Sigmoid colon (tissue), 7 donors: ENCODE results near the gene RSPH1. TPM values are rescaled to one million over a fixed set of nuclear protein-coding genes. Genes with fewer than 3 reads are reported as not detected.

ENCODE experiments used
- DNase-seq: peaks from one replicate; pipeline ENCODE4 v3.0.0-alpha.2; 2019
- H3K27ac ChIP-seq, 4 donors: fragments of 200-600 bp; sonication (generic); one replicate each; pipeline ENCODE4 v1.5.1; 2016 to 2019; ENCODE audit warnings: mild to moderate bottlenecking in 1 of 4
- H3K27me3 ChIP-seq, 3 donors: fragments of 200-600 bp; sonication (generic); one replicate each; pipeline ENCODE4 v1.5.1; 2019; ENCODE audit warnings: mild to moderate bottlenecking in 1 of 3
- H3K36me3 ChIP-seq, 4 donors: fragments of 200-600 bp; sonication (generic); one replicate each; pipeline ENCODE4 v1.5.1; 2016 to 2019
- H3K4me1 ChIP-seq, 4 donors: fragments of 200-600 bp; sonication (generic); one replicate each; pipeline ENCODE4 v1.5.1; 2017 to 2019
- H3K4me3 ChIP-seq, 4 donors: fragments of 200-600 bp; sonication (generic); one replicate each; pipeline ENCODE4 v1.5.1; 2017 to 2019; ENCODE audit warnings: mild to moderate bottlenecking in 2 of 4, moderate library complexity in 1 of 4
- H3K9me3 ChIP-seq, 4 donors: fragments of 200-600 bp in 3 of 4; sonication (generic) in 3 of 4; one replicate each; pipeline versions ENCODE4 v1.5.1 to v1.6.1; 2013 to 2019
- CTCF ChIP-seq, 4 experiments: fragments of 450-650 bp in 3 of 4; fragments of 200-600 bp in 1 of 4; IDR thresholded peaks; one replicate each; pipeline ENCODE4 v1.5.1; 2016 to 2019; ENCODE audit warnings: antibody characterized with exemption in 4 of 4, mild to moderate bottlenecking in 3 of 4, moderate library complexity in 2 of 4
- EP300 ChIP-seq, 4 donors: sonication (generic); formaldehyde crosslinking; IDR thresholded peaks; one replicate each; pipeline ENCODE4 v1.6.1; 2017; ENCODE audit warnings: antibody characterized with exemption in 4 of 4
- POLR2A ChIP-seq, 2 donors: fragments of 450-650 bp; IDR thresholded peaks; one replicate each; pipeline ENCODE4 v1.6.1; 2016; ENCODE audit warnings: antibody characterized with exemption in 2 of 2, mild to moderate bottlenecking in 2 of 2, moderate library complexity in 2 of 2
- POLR2AphosphoS5 ChIP-seq, 4 donors: sonication (generic); formaldehyde crosslinking; IDR thresholded peaks; one replicate each; pipeline ENCODE4 v1.6.1; 2017; ENCODE audit warnings: antibody characterized with exemption in 4 of 4
- WGBS, 2 donors: extraction: QIAGEN DNeasy Blood & Tissue Kit; methylation state at CpG; one replicate each; pipeline ENCODE4 v1.1.7; 2013; 5-methylcytosine and 5-hydroxymethylcytosine counted together
- intact Hi-C: fragments of 100-400 bp; cut with DNase I; formaldehyde crosslinking; loops from one replicate; pipeline ENCODE4 v1.15.1; 2023
- polyA plus RNA-seq, 3 donors: library from polyadenylated mRNA; stranded (reverse); fragments of 200-250 nt; gene quantifications; one replicate each; pipeline ENCODE4 v1.2.3, GENCODE V29; 2013
- total RNA-seq, 4 donors: library from RNA; depleted of rRNA; stranded (reverse); fragments of >200 nt; gene quantifications; one replicate each; pipeline ENCODE4 v1.1.0, GENCODE V29; 2016
- donor health status: healthy with polysubstance abuse.
- donor health status: Bipolar disorder and iron deficiency.
- donor health status: healthy.

The RSPH1 gene
- total and polyA plus RNA-seq, 7 donors = 1.2 to 13.4 (median 3.0) TPM; not detected in 2

GRCh38 chr21:42538479-42539275, 42.7 kb upstream of the RSPH1 start:
- no peak for TF ChIP-seq CTCF (IDR thresholded peaks at IDR 0.05)
- no peak for TF ChIP-seq POLR2A (IDR thresholded peaks at IDR 0.05)
- TF ChIP-seq POLR2AphosphoS5 (IDR thresholded peaks at IDR 0.05) = no peak
- no peak for TF ChIP-seq EP300 (IDR thresholded peaks at IDR 0.05)
- peak; percentile 40 for DNase-seq
- H3K4me3 ChIP-seq = no peak overlapping the region
- no peaks in the 10 kb centered on the region for H3K4me1 ChIP-seq
- H3K36me3 ChIP-seq = peaks cover 0 to 31% (median 0%) of the 10 kb centered on the region in 4 donors
- 41 to 65% methylated on average over 10 of the region's 10 CpGs for WGBS, 2 donors
- no peak overlapping the region for H3K27ac ChIP-seq
- H3K27me3 ChIP-seq = no peaks in the 10 kb centered on the region
- no peaks in the 10 kb centered on the region for H3K9me3 ChIP-seq
- intact Hi-C loops = no loop called here

DNA sequence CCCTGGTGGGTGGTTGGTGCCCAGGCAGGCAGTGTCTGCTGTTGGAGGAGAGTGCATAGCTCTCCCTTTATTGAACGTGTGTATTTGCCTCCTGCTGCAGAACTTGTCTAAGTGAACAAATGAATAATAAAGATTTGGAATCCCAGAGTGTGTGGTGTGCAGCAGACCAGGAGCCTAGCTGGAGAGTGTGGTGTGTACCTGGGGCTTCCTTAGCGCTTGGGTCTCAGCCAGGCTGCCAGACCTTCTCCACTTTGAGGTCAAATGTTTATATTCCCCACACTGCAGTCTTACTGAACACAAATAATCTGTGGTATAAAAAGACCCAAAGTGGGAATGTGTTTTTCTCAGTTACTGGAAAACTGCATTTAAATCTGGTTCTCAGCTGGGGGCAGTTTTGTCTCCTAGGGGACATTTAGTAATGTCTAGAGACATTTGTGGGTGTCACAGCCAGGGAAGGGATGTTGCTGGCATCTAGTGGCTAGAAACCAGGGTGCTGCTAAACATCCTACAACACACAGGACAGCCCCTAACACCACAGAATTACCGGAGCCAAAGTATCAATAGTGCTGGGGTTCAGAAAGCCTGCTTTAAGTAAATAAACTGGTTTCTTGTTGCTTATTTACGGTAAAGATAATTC, 41.2 kb upstream of the RSPH1 start:
- TF ChIP-seq POLR2A (IDR thresholded peaks at IDR 0.05) (no peak), CTCF (IDR thresholded peaks at IDR 0.05) (no peak), EP300 (IDR thresholded peaks at IDR 0.05) (no peak), POLR2AphosphoS5 (IDR thresholded peaks at IDR 0.05) (no peak)
- 76 to 81% methylated on average over 4 of the region's 4 CpGs for WGBS, 2 donors
- Histone ChIP-seq H3K36me3 (peaks cover 0 to 19% (median 0%) of the 10 kb centered on the region in 4 donors), H3K4me1 (peaks cover 0 to 13% (median 4%) of the 10 kb centered on the region in 4 donors), H3K4me3 (no peak overlapping the region), H3K27me3 (no peaks in the 10 kb centered on the region), H3K27ac (no peak overlapping the region), H3K9me3 (no peaks in the 10 kb centered on the region)
- intact Hi-C loops = no loop called here
- DNase-seq = peak; percentile 14

GRCh38 chr21:42536601-42537000, 40.6 kb upstream of the RSPH1 start:
- Histone ChIP-seq H3K27ac (no peak overlapping the region), H3K4me3 (no peak overlapping the region), H3K27me3 (no peaks in the 10 kb centered on the region), H3K36me3 (peaks cover 0 to 17% (median 0%) of the 10 kb centered on the region in 4 donors), H3K9me3 (no peaks in the 10 kb centered on the region), H3K4me1 (peaks cover 0 to 13% (median 4%) of the 10 kb centered on the region in 4 donors)
- DNase-seq = peak; percentile 9
- no peak for TF ChIP-seq POLR2AphosphoS5 (IDR thresholded peaks at IDR 0.05)
- TF ChIP-seq EP300 (IDR thresholded peaks at IDR 0.05) = no peak
- 84 to 94% methylated on average over 8 of the region's 8 CpGs for WGBS, 2 donors
- intact Hi-C loops = no loop called here

DNA sequence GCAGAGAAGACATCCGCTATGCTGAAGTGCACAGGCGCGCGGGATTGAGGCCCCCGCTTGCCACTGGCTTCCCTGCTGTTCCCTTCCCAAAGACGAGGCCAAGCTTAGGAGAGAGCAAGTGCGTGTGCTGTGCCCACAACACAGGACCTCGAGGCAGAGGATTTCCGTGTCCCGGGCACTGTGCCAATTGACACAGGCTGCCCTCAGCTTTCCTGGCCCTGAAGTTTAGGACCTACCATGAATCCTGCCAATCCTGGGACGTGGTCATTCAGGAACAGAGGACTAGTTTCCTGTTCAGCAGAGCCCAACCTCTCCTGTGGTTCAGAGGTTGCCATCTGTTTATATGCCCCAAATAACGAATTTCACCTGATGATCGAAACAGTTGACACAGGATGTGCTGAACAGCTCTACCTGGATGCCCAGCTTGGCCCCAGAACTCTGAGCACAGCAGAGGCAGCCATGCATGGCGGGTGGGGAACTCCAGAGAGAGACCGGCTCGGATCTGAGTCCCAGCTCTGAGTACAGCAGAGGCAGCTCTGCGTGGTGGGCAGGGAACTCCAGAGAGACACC, 39.7 kb upstream of the RSPH1 start:
- H3K27me3 ChIP-seq = no peaks in the 10 kb centered on the region
- H3K4me1 ChIP-seq = peaks cover 0 to 13% (median 4%) of the 10 kb centered on the region in 4 donors
- no peak overlapping the region for H3K4me3 ChIP-seq
- WGBS, 2 donors = 54 to 68% methylated on average over 17 of the region's 17 CpGs
- H3K27ac ChIP-seq = no peak overlapping the region
- peak; percentile 61 for DNase-seq
- no peaks in the 10 kb centered on the region for H3K9me3 ChIP-seq
- TF ChIP-seq POLR2A (IDR thresholded peaks at IDR 0.05) = no peak
- no peak for TF ChIP-seq CTCF (IDR thresholded peaks at IDR 0.05)
- TF ChIP-seq POLR2AphosphoS5 (IDR thresholded peaks at IDR 0.05) = no peak
- no peak for TF ChIP-seq EP300 (IDR thresholded peaks at IDR 0.05)
- intact Hi-C loops = no loop called here
- peaks cover 0 to 8% (median 0%) of the 10 kb centered on the region in 4 donors for H3K36me3 ChIP-seq
